Umbilical cord (tissue), 2 donors: ENCODE data around the gene PIGQ. TPM values are rescaled to one million over a fixed set of nuclear protein-coding genes. Genes with fewer than 3 reads are reported as not detected.
"Not testable (repeated sequence)": the region's sequence is repeated elsewhere in the genome, so short reads cannot be mapped to it uniquely, and the experiment has no call there.

ENCODE experiments used
- DNase-seq: peaks from one replicate; pipeline ENCODE4 v3.0.0-alpha.2; 2015; ENCODE audit warnings: low spot score
- total RNA-seq: library from RNA; depleted of rRNA; stranded (reverse); fragments of >200 nt; gene quantifications from one replicate; pipeline ENCODE4 v1.2.3, GENCODE V29; 2014; ENCODE audit warnings: low replicate concordance; ENCODE audit not compliant: insufficient read depth

Gene PIGQ
- total RNA-seq, 1 donor from 2014 or later: 18.5 TPM

DNA sequence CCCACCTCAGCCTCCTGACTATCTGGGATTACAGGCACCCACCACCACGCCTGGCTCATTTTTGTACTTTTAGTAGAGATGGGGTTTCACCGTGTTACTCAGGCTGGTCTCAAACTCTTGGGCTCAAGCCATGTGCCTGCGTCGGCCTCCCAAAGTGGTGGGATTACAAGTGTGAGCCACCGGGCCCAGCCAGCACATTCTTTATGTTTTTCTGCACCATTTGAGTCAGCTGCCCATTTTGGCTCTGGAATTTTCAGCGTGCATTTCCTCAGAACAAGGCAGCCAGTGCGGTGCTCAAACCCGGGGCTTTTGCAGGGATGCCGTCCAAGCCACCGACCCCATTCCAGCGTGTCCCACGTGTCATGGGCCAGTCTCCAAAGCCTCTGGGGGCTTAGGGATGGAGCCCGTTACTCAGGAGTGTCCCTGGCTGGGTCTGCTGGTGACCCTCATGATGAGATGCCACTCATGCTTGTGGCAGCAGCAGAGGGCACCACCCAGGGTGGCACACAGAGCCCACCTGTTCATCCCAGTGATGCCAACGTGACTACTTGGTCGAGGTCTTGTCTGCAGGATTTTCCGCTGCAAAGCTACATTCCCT lies 16.4 kb downstream of the PIGQ start:
- no peak for DNase-seq

DNA sequence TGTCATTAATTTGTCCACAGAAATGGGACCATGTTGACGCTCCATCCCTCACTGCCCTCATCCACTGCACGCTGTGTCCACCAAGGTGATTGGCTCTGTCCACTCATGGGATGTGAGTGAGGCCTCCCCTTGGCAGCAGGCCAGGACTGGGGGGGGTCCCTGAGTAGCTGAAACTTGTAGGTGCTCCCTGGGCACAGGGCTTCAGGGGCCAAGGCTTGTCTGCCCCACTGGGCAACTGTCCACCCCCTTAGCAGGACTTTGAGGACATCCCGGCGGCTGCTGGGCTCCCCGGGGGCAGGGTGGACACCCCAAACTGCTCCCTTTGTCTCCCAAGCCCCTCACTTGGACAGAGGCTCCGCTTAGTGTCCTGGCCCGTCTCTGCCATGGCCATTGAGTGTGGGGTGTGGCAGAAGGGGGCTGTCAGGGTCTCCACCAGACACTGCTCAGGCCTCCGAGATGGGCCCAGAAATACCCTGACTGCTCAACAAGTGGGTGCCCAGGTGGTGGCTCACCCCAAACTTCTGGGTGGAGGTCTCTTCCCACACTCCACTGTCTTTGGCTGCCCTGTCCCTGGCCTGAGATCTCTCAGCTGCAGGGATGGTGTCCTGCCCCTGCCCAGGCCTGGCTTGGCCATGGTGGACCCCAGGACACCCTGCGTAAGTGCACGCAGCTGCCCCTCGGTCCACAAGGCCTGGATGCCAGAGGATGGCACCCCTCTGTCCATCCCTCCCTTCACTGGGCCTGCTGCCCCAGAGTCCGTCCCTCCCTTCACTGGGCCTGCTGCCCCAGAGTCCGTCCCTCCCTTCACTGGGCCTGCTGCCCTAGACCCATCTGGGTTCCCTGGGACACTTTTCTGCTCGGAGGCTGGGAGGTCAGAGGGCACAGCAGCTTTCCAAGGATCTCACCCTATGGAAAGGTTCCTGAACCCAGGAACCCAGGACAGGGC lies 17.1 kb downstream of the PIGQ start:
- DNase-seq: no peak

DNA sequence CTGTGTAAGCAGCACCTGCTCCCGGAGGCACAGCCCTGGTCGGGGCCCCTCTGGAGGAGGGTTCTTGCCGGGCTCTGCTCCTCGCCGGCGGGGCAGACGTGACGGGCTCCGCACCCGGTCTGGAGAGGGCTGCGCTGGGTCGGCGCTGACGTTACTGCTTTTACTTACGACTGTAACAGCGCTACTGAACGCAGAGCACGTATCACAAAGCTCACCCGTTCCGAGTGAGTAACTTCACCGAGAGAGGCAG lies 18.8 kb downstream of the PIGQ start:
- DNase-seq: peak; percentile 57

DNA sequence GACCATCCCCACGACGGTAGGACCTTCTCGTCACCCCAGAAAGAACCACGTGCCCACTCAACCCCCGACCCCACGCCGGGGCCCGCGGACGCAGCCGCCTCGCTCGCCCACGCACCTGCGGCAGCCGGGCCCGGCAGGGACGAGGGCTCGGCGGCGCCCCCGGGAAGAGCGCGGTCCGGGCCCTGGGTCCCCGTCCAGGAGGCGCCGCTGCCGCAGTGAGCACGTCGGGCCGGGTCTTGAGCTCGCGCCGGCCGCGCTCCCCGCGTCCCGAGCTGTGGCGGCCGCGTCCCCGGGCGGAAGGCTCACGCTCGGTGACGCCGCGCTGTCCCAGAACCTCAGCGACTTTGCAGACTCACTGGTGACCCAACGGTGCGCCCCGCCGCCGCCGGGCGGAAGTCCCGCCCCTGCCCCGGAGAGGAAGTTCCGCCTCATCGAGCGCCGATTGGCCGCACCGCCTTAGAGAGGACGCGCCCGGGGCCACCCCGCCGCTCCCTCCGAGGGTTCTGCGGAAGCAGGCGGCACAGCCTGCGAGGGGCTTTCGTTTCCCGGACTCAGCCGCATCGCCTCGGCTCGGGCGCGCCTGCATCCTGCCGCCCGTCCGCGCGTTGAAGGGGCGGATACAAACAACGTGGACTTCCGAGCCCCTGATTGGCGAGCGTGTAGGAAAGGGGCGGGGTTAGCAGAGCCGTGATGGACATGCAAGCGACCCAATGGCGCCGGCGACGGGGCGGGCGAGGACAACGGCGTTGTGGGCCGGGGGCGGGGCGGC lies 19.3 kb downstream of the PIGQ start:
- peak; percentile 98 for DNase-seq

DNA sequence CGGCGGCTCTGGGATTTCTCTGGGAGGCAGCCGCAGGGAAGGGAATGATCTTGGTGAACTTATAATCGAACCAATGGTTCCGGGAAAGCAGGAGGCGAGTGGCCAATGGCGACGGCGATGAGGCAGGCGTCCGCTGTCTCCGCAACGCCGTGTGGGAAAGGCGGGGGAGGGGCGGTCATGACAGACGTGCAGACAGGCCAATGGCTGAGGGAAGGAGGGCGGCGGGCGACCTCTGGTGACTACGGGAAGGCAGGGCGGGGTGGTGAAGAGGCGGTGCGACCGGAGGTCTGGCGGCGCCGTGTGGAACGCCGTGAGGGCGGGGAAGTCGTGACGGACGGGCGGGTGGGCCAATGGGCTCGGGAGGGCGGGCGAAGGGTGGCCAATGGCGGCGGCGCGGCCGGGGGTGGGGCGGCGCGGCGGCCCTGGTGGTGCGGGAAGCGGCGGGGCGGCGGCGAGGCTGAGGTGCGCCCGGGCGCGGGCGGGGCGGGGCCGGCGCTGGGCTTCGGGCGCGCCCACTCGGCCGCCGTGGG lies 20.0 kb downstream of the PIGQ start, which contains the start of gene RAB40C:
TSS of gene RAB40C (plus strand) at position 409 of the 530 bp plus-strand sequence. CDS start 226 bp downstream, outside the sequence.
- DNase-seq: peak; percentile 99

DNA sequence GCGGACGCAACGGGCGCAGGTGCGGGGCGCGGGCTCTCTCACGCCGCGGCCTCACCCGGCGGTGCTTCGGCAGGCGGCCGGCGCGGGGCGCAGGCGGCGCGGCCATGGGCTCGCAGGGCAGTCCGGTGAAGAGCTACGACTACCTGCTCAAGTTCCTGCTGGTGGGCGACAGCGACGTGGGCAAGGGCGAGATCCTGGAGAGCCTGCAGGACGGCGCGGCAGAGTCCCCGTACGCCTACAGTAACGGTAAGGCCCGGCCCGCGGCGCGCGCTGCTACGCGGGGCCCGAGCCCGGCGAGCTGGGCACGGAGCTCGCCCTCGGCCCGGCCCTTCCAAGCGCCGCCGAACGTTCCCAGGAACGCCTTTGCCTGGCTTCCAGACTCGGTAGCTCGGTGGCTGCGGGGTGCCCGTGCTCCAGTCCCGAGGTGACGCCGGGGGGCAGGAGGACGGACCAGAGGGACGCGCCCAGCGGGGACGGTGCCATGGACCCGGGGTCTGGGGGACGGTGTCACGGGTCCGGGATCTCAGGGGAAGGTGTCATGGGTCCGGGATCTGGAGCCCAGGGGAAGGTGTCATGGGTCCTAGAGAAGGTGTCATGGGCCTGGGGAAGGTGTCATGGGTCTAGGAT lies 20.5 kb downstream of the PIGQ start:
- DNase-seq: peak; percentile 47

DNA sequence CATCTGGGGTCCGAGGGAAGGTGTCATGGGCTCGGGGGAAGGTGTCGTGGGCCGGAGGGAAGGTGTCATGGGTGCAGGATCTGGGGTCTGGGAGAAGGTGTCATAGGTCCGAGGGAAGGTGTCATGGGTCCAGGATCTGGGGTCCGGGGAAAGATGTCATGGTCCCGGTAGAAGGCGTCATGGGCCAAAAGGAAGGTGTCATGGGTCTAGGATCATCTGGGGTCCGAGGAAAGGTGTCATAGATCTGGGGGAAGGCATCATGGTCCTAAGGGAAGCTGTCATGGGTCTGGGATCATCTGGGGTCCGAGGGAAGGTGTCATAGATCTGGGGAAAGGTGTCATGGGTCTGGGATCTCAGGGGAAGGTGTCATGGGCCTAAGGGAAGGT lies 21.0 kb downstream of the PIGQ start:
- no peak for DNase-seq

DNA sequence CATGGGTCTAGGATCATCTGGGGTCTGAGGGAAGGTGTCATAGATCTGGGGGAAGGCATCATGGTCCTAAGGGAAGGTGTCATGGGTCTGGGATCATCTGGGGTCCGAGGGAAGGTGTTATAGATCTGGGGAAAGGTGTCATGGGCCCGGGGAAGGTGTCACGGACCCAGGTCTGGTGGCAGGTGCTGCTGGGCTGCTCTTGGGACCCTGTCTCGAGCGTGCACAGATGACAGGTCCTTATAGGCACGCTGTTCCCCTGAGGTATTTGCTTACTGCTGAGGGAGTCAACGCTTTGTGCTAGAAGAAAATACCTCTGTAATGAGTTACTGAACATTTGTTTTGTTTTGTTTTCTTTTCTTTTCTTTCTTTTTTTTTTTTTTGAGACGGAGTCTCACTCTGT lies 21.5 kb downstream of the PIGQ start:
- DNase-seq: no peak

DNA sequence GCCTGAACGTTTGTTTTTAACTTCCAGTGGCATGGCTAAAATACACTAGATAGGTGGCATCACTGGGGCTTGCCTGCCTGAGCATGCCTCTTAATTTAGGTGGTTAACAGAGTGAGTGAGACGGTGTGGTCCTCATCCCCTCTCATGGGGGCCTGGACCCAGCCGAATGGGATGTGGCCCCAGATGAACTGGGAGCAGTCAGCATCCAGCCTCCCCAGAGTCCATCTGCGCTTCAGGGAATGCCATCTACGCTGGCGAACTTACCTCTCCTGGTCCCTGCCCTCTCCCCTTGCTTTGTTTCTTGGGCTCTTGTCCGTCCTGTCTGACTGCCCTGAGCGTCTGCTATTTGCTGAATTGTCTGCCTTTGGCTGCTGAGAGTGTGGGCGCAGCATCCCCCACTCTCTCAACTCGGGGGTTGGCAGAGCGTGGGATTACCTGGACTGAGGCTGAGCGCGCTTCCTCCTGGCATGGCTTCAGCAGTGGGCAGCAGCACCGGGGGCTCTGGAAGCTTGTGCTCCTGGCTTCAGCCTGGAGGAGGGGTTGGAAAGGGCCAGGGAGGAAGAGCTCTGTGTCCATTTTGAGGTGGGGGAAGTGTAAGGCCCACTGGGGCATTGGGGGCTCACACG lies 22.2 kb downstream of the PIGQ start:
- no peak for DNase-seq

DNA sequence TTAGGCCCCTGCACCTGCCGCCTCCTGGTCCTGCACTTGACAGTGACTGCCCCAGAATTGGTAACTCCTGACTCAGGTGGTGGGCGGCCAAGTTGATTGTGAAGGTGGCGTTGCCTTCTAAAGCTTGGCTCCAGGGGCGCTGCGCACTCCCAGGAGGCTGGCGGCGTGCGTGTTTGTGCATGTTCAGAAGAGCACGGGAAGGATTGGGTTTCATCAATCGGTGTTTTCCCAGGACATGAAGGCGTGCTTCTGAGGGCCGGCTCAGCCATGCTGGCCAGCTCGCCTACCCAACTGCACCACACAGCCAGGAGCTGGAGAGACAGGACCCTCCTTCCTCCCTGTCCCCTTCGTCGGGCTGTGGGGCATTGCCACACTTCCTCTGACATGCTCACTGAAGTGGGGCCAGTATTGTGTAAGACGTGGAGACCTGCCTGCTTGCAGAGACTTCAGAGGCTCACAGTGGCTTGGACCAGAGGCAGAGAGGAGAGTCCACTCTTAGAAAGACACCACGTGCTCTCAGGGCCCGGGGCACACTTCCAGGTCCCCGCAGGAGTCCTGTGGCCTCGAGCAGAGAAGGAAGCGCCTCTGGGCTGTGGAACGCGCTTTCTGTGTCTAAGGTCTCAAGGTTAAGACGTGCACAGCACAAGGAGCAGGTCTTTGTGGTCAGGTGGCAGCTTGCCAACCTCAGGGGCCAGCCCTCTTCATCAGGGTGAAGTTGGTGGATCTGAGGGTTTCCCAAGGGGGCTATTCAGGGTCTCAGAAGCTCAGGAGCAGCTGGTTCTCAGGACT lies 22.9 kb downstream of the PIGQ start:
- peak; percentile 65 for DNase-seq

DNA sequence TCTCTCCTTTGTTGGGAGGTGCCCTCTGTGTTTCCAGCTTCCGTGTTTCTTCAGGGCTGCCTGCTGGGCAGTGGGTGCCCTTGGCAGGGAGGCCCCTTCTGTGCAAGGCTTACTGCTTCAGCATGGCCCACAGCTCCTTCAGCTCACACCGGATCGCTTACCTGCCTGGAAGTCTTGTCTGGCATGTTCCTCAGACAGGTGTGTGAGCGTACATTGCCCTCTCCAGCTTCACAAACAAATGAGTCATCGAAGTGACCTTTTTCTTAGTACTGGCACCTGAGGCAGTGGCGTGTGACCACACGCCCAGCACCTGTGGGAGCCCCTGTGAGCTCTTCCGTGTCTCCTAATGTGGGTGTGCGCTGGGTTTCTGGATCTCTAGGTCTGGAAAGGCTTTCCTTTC lies 23.6 kb downstream of the PIGQ start:
- DNase-seq: peak; percentile 70

DNA sequence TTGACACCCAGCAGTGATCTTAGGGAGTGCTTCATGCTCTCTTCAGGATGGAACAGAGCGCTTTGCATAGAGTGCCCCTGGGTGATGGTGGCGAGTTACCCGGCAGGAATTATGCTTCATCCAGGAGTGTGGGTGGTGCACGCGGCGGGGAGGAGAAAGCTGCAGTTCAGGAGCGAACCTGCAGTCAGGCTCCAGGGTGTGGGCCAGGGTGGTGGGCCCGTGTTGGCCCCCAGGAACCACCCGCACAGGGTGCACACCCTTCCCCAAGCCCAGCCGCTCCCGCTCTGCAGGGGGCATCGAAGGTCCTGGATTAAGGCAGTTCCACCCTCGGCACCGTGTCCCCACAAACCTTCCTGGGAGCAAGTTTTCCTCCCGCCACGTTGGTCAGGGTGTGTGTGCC lies 24.0 kb downstream of the PIGQ start:
- no peak for DNase-seq

DNA sequence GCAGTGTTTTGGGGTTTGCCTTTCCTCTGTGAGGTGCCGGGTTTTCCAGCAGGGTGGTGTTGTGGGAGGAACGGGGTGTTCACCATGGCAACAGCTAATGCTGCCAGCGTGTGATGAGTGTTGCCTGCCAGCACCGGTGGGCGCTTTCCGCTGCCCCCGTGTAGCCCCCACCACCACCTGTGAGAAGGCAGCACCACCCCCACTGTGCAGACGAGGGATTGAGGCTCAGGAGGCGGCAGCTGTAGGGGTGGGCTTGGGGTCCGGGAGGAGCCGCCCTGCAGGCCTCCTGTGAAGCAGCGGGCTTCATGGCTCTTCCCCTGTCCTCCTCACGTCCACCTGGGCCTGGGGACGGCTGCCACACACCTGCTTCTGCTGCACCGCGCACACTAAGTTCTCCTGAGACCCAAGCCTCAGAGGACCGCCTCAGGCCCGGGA lies 25.3 kb downstream of the PIGQ start:
- DNase-seq: no peak

DNA sequence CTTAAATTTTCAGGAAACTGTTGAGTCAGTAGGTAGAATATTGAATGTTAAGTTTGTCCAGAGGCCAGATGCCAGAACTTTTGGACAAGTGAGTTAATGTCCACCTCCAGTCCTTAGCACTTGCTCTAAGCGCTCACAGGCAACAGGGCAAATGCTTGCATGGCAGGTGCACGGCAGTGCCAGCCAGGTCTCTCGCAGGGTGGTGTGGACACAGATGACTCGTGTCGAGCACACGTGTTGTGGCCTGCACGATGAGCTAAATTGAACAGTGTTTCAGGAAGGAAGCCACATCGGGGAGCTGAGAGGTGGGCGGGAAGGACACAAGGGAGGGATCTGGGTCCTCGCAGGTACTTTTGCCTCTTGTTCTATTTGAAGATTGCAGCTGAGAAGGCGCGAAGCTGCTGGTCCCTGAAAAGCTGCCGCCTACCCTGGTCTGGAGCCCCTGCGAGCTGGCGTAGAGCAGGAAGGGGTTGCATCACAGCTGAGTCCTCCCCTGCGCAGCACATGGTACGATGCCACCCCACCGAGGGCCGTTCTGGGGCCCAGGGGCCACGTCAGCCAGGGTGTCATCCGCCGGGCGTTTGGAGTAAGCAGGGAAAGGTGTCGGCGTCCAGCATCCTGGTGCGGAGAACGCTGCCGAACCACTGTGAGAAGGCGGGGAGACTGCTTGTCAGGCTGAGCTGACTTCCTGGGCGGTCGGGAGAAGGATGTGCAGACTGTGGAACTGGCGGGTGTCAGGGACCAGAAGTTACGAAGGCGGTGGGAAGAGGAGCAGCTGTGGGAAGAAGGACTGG lies 26.4 kb downstream of the PIGQ start:
- no peak for DNase-seq

DNA sequence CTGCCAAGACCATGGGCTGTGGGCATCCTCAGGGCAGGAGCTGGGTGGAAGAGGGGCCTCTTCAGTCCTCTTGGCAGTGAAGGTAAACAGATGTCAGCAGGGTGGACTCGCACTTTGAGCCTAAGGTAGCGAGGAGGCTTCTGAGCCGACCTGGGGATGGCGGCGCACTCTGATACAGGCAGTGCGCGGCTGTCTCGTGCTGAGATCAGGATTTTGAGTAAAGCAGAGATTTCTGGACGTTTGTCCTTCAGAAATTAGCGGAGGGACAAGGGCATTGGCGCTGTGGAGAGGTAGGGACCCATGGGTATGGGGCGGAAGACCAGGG lies 26.9 kb downstream of the PIGQ start:
- DNase-seq: no peak

DNA sequence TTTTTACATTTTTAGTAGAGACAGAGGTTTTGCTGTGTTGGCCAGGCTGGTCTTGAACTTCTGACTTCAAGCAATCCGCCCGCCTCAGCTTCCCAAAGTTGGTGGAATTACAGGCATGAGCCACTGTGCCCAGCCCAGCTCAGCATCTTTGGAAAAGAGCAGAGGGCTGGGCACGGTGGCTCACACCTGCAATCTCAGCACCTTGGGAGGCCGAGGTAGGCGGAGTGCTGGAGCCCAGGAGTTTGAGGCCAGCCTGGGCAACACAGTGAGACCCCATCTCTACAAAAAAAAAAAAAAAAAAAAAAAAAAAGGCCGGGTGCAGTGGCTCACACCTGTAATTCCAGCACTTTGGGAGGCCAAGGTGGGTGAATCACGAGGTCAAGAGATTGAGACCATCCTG lies 27.9 kb downstream of the PIGQ start:
- DNase-seq: not testable (repeated sequence)

DNA sequence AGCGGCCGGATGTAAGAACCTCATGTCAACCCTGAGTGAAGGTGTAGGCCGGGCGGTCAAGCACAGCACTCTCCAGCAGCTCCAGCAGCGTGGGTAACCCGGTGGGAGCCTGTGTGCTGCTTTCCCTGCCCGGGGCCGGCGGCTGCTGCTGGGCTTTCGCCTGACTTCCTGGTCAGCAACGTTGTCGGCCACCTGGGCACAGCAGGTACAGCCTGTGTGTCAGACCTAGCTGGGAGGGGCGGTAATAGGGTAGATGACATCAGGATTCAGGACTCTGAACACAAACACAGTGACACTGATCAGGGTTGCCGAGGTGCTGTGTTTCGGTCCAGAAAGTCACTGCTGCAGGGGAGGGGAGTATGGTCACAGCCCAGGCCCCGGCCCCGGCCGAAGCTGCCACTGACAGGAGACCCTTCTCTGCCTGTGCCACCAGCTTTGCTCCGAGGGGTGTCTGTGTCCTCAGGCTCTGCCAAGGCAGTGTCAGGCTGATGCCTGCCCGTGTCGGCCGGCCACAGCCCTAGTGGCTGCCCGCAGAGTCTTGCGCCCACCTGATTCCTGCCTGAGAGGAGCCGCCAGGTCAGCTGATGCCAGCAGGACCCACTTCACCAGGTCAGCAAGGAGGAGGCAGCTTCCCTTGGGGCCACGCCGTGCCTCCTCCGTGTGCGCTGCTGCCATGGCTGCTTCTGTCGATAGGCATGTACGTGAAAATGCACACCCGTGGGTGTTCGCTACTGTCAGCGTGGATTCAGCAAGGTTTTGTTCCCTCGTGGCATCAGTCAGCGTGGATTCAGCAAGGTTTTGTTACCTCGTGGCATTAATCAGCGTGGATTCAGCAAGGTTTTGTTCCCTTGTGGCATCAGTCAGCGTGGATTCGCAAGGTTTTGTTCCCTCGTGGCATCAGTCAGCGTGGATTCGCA lies 29.3 kb downstream of the PIGQ start:
- no peak for DNase-seq

DNA sequence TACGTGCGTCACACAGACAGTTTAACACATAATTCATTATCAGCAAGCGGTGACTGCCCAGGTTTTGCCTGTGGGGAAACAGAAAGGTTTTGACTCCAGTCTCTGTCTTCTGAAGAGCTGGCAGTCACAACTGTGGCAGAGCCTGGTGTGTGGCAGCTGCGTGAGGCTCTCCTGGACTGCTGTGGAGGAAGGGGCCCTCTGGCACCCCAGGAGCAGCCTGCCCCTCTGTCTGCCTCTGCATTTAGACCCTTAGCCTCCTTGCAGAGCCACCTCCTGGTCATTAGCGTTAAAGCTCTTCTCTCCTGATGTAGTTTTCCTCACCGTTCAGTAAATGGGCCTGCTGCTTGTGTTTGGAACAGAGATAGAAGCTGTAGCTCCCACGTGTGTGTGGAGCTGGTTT lies 31.0 kb downstream of the PIGQ start:
- DNase-seq: no peak

DNA sequence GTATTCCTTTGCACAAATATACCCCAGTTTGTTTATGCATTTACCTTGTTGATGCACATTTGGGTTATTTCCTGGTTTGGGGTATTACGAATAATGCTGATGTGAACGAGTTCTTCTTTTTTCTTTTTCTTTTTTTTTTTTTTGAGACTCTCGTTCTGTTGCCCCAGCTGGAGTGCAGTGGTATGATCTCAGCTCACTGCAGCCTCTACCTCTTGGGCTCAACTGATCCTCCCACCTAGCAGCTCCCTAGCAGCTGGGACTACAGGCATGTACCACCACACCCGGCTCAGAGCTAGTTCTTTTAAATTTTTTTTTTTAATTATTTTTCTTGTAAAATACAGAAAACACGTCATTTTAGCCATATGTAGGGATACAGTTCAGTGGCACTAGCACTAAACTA lies 34.2 kb downstream of the PIGQ start:
- DNase-seq: no peak
